ENCODE results near the gene DKK3.

The DKK3 gene

GRCh38 chr11:11931461-11932055 is 76.9 kb downstream of the DKK3 start:
- DNase-seq = no peak

- DNase-seq = no peak
Measured at GRCh38 chr11:11929920-11930319, 78.5 kb downstream of the DKK3 start.

- DNase-seq = no peak
Measured at GRCh38 chr11:11923828-11924227, 84.6 kb downstream of the DKK3 start.

GRCh38 chr11:11916981-11917399 is 91.4 kb downstream of the DKK3 start:
- no peak for DNase-seq

GRCh38 chr11:11915625-11916024 is 92.8 kb downstream of the DKK3 start:
- no peak for DNase-seq

- DNase-seq = no peak
Measured at GRCh38 chr11:11913395-11913794, 95.0 kb downstream of the DKK3 start.

Measured in activated CD4-positive, CD25-positive, alpha-beta regulatory T cell treated with anti-CD3 and anti-CD28 coated beads, Interleukin-2, amount 50 U/mL, for 72 hours (primary cell).